Measurements from ENCODE around the gene ABCA4. TPM values are rescaled to one million over a fixed set of nuclear protein-coding genes. Genes with fewer than 3 reads are reported as not detected.
"Not testable (repeated sequence)": the region's sequence is repeated elsewhere in the genome, so short reads cannot be mapped to it uniquely, and the experiment has no call there.

The ABCA4 gene
- total RNA-seq, 1 donor from 2014 or later, result 487 TPM

- not testable (repeated sequence) for DNase-seq (ENCODE audit: low read depth in 2 of 2)
These were observed 173.8 kb downstream of the ABCA4 start for GRCh38 chr1:93947002-93947686.

Other genes starting within 250 kb of the ABCA4 start
- gene DNTTIP2, start 241.9 kb downstream of the ABCA4 start, total RNA-seq, result 8.5 and 13.5 TPM in 2 replicates
- 7.5 and 9.8 TPM in 2 replicates for gene GCLM, start 211.7 kb downstream of the ABCA4 start, total RNA-seq
- gene ARHGAP29, start 116.4 kb upstream of the ABCA4 start, total RNA-seq, result 144 and 201 TPM in 2 replicates